ENCODE measurements around the gene CNTNAP2.

DNA sequence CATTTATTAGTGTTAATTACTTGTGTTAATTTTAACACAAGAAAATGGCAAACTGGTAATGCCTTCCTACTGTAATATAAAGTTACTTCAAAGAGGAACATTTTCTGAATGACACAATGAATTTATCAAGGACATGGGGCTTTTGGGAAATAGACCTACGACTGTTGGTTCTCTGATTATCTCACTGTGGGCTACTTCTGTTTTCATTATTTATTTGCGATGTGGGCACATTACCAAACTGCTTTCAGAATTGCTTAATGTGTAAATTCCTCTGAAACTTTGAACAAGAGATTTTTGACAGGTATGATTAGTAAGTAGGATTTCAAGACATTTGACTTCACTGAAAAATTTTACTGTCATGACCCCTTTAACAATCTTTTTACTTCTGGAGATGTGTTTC lies 535.6 kb downstream of the CNTNAP2 start:
- no peak for TF ChIP-seq POLR2AphosphoS5 (IDR thresholded peaks at IDR 0.05; ENCODE audit: borderline replicate concordance, low read depth, low read length)
- TF ChIP-seq FOXP2 (optimal IDR thresholded peaks at IDR 0.05; ENCODE audit: control extremely low read depth, extremely low read length, insufficient read depth): no peak
